Measurements from ENCODE around the gene FIBP. TPM values are rescaled to one million over a fixed set of nuclear protein-coding genes. Genes with fewer than 3 reads are reported as not detected.

FIBP gene
- polyA plus RNA-seq, 3 donors = 79.1 to 109 (median 101) TPM

DNA sequence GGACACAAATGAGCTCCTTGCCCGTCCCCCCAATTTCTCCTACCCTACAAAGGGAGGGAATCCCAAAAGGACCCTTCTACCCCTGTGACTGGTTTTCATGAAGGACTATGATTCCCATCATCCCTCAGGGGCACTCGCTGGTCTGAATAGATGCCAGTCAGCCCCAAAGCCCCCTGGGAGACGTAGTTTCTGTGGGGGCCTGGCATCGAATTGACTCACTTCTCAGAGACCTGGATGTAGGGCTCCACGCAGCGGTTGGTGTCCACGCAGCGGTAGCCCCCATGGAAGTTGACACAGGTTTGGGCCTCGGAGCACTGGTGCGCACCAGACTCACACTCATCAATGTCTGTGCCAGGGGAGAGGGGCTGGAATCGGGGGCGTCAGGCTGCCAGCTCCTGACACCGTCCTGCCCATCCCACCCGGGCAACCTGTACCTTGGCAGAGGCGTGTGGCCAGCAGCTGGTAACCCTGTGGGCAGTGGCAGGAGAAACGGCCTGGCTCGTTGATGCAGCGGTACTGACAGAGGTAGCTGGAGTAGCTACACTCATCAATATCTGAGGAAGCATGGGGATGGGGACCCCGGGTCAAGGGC is 20.1 kb downstream of the FIBP start:
- Histone ChIP-seq H3K27me3 (ENCODE audit: control insufficient read depth in 2 of 2, insufficient read depth in 2 of 2, low read length in 2 of 2) (no peaks in the 10 kb centered on the region), H3K36me3 (replicated peaks in 1 of 2; ENCODE audit: control insufficient read depth in 1 of 2, insufficient read depth in 2 of 2, low read length in 2 of 2) (peaks cover 35 to 39% of the 10 kb centered on the region in 2 donors), H2AFZ (ENCODE audit: insufficient read depth, low read depth, low read length, poor library complexity, severe bottlenecking) (no peak overlapping the region), H3K9me3 (replicated peaks in 1 of 2; ENCODE audit: control insufficient read depth in 1 of 2, insufficient read depth in 1 of 2, low read length in 2 of 2) (no peaks in the 10 kb centered on the region), H3K79me2 (ENCODE audit: insufficient read depth, low read length) (peaks cover 3% of the 10 kb centered on the region), H3K4me1 (ENCODE audit: control insufficient read depth in 1 of 2, insufficient read depth in 2 of 2, low read length in 2 of 2) (peaks cover 16 to 38% of the 10 kb centered on the region in 2 donors), H3K4me2 (replicated peaks; ENCODE audit: extremely low read depth, low read length, poor library complexity, severe bottlenecking) (peak overlapping the region; percentile 1), H3K27ac (ENCODE audit: low read depth in 1 of 2, low read length in 2 of 2) (no peak overlapping the region), H3K9ac (ENCODE audit: insufficient read depth, low read length, poor library complexity, severe bottlenecking) (no peak overlapping the region), H3K4me3 (replicated peaks in 1 of 3; ENCODE audit: low read depth in 2 of 3, low read length in 3 of 3) (no peak overlapping the region), H4K20me1 (ENCODE audit: insufficient read depth, low read length) (peaks cover 23% of the 10 kb centered on the region)
- TF ChIP-seq CTCF (IDR thresholded peaks at IDR 0.05) = no peak
- DNase-seq = no peak
- intact Hi-C loops (cut with micrococcal nuclease) = no loop called here
- H3K27me3 Mint-ChIP-seq (ENCODE audit: low read depth in 3 of 3) = peaks cover 6 to 30% (median 25%) of the 10 kb centered on the region in 3 donors
- WGBS (ENCODE audit: insufficient coverage) = 94% methylated on average over 14 of the region's 19 CpGs
- H3K4me1 Mint-ChIP-seq = peaks cover 28% of the 10 kb centered on the region
- H3K9me3 Mint-ChIP-seq = peaks cover 0 to 4% (median 0%) of the 10 kb centered on the region in 7 donors
- peak overlapping the region in 1 of 7 donors; percentile 11 for H3K27ac Mint-ChIP-seq
- peaks cover 31 to 43% of the 10 kb centered on the region in 2 donors for H3K36me3 Mint-ChIP-seq
- H3K4me3 Mint-ChIP-seq = no peak overlapping the region

DNA sequence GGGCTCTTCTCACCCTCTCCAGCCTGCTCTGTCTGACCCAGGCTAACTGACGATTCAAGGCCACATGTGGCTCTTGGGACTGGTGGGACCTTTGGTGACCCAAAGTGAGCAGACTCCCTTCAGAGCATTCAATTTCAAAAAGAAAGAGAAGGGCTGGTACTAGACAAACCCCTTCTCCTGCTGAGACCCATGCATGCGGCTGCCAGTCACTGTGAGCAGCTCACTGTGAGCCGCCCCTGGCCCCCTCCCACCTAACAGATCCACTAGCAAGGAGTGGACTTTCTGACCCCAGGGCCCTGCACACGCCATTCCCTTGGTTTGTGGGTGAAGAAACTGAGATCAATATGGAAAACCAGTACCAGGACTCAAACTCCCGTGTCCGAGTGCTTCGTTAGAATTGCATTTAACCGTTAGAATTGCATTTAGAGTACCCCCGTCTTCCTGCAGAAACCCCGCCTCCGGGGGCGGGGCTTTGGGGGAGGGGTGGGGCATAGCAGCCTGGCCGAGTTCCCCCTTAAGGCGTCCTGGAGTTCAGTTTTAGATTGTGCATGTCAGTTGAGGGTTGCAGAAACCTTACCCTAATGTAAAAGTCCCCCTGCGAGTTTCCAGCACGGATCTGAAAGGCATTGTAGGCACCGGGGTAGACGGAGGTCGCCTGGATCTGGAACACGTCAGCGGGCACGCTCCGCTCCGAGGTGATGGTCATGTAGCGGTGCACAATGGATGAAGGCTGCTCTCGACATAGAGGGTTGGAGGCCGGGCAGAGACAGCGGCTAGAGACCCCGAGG is 20.8 kb downstream of the FIBP start:
- no peak for TF ChIP-seq CTCF (IDR thresholded peaks at IDR 0.05)
- H3K27me3 Mint-ChIP-seq (ENCODE audit: low read depth in 3 of 3) = peaks cover 6 to 26% (median 21%) of the 10 kb centered on the region in 3 donors
- intact Hi-C loops (cut with micrococcal nuclease) = no loop called here
- Histone ChIP-seq H3K27ac (ENCODE audit: low read depth in 1 of 2, low read length in 2 of 2) (no peak overlapping the region), H4K20me1 (ENCODE audit: insufficient read depth, low read length) (peaks cover 29% of the 10 kb centered on the region), H3K36me3 (replicated peaks in 1 of 2; ENCODE audit: control insufficient read depth in 1 of 2, insufficient read depth in 2 of 2, low read length in 2 of 2) (peaks cover 42 to 46% of the 10 kb centered on the region in 2 donors), H3K4me1 (ENCODE audit: control insufficient read depth in 1 of 2, insufficient read depth in 2 of 2, low read length in 2 of 2) (peaks cover 12 to 32% of the 10 kb centered on the region in 2 donors), H3K9ac (ENCODE audit: insufficient read depth, low read length, poor library complexity, severe bottlenecking) (no peak overlapping the region), H3K4me3 (replicated peaks in 1 of 3; ENCODE audit: low read depth in 2 of 3, low read length in 3 of 3) (no peak overlapping the region), H3K79me2 (ENCODE audit: insufficient read depth, low read length) (peaks cover 9% of the 10 kb centered on the region), H3K9me3 (replicated peaks in 1 of 2; ENCODE audit: control insufficient read depth in 1 of 2, insufficient read depth in 1 of 2, low read length in 2 of 2) (no peaks in the 10 kb centered on the region), H2AFZ (ENCODE audit: insufficient read depth, low read depth, low read length, poor library complexity, severe bottlenecking) (no peak overlapping the region), H3K4me2 (replicated peaks; ENCODE audit: extremely low read depth, low read length, poor library complexity, severe bottlenecking) (peak overlapping the region; percentile 1), H3K27me3 (ENCODE audit: control insufficient read depth in 2 of 2, insufficient read depth in 2 of 2, low read length in 2 of 2) (no peaks in the 10 kb centered on the region)
- no peak overlapping the region for H3K4me3 Mint-ChIP-seq
- no peak for DNase-seq
- peaks cover 36 to 50% of the 10 kb centered on the region in 2 donors for H3K36me3 Mint-ChIP-seq
- peaks cover 0 to 4% (median 0%) of the 10 kb centered on the region in 7 donors for H3K9me3 Mint-ChIP-seq
- 36% methylated on average over 12 of the region's 29 CpGs for WGBS (ENCODE audit: insufficient coverage)
- peak overlapping the region in 1 of 7 donors; percentile 23 for H3K27ac Mint-ChIP-seq
- peaks cover 24% of the 10 kb centered on the region for H3K4me1 Mint-ChIP-seq

Measured in CD14-positive monocyte (primary cell).